ENCODE results near the gene NPTX2.

DNA sequence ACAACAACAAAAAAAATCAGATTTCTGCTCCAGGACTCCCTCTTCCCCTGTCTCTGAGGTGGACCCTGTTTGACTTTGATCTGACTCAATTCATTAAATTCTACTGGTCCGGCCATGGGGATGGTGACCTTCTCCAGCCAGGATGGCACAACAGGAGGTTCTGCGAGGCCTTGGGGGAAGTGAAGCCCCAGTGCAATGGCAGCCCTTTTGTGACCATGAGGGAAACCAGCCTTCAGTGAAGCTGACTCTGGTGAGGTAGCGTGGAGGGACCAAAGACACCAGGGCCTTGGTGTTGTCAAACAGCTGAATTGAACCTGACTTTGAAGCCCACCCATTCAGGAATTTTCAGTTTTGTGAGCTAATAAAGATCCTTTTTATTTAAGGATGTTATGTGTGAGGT is 44.5 kb downstream of the NPTX2 start:
- TF ChIP-seq, protein P1, sequence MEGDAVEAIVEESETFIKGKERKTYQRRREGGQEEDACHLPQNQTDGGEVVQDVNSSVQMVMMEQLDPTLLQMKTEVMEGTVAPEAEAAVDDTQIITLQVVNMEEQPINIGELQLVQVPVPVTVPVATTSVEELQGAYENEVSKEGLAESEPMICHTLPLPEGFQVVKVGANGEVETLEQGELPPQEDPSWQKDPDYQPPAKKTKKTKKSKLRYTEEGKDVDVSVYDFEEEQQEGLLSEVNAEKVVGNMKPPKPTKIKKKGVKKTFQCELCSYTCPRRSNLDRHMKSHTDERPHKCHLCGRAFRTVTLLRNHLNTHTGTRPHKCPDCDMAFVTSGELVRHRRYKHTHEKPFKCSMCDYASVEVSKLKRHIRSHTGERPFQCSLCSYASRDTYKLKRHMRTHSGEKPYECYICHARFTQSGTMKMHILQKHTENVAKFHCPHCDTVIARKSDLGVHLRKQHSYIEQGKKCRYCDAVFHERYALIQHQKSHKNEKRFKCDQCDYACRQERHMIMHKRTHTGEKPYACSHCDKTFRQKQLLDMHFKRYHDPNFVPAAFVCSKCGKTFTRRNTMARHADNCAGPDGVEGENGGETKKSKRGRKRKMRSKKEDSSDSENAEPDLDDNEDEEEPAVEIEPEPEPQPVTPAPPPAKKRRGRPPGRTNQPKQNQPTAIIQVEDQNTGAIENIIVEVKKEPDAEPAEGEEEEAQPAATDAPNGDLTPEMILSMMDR (conservative IDR thresholded peaks at IDR 0.05; ENCODE audit: low read length), result no peak
- no peak for TF ChIP-seq EZH2phosphoT487 (IDR thresholded peaks at IDR 0.05; ENCODE audit: borderline replicate concordance, low read depth, low read length)

Data from OCI-LY7 (cell line).